Tibial nerve (tissue), 4 donors: ENCODE data around the gene PNPLA4.

Source experiments
- EP300 ChIP-seq, 2 donors: sonication (generic); formaldehyde crosslinking; IDR thresholded peaks; one replicate each; pipeline ENCODE4 v1.6.1; 2017; ENCODE audit warnings: antibody characterized with exemption in 2 of 2, mild to moderate bottlenecking in 1 of 2
- POLR2A ChIP-seq, 2 donors: fragments of 450-650 bp; IDR thresholded peaks; one replicate each; pipeline ENCODE4 v1.6.1; 2017; ENCODE audit warnings: antibody characterized with exemption in 2 of 2, mild to moderate bottlenecking in 2 of 2, moderate library complexity in 2 of 2
- TF ChIP-seq, protein P1 (sequence below), 5 experiments: fragments of 200-600 bp in 3 of 5; fragments of 450-650 bp in 2 of 5; sonication (generic) in 3 of 5; IDR thresholded peaks; one replicate each; pipeline ENCODE4 v1.5.1; 2016 to 2019; ENCODE audit warnings: antibody characterized with exemption in 5 of 5, mild to moderate bottlenecking in 3 of 5, moderate library complexity in 2 of 5

DNA sequence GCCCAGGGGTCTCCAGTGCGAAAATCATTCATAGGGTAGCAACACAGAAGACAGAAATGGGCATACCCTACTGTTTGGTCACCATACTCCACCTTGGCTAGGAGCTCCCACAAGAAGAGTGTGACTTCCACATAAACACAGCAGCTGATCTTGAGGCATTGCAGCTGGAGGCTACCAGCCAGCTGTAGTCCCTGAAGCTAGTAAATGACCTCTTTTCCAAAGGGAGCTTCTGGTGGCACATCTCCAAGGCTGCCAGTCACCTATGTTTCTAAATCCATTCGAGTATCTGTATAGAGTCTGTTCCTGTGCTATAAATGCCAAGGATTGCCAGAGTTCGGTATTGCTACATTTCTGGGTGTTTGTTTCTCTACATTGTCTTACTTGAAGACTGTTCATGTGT lies 21.3 kb upstream of the PNPLA4 start:
- TF ChIP-seq, protein P1, sequence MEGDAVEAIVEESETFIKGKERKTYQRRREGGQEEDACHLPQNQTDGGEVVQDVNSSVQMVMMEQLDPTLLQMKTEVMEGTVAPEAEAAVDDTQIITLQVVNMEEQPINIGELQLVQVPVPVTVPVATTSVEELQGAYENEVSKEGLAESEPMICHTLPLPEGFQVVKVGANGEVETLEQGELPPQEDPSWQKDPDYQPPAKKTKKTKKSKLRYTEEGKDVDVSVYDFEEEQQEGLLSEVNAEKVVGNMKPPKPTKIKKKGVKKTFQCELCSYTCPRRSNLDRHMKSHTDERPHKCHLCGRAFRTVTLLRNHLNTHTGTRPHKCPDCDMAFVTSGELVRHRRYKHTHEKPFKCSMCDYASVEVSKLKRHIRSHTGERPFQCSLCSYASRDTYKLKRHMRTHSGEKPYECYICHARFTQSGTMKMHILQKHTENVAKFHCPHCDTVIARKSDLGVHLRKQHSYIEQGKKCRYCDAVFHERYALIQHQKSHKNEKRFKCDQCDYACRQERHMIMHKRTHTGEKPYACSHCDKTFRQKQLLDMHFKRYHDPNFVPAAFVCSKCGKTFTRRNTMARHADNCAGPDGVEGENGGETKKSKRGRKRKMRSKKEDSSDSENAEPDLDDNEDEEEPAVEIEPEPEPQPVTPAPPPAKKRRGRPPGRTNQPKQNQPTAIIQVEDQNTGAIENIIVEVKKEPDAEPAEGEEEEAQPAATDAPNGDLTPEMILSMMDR (IDR thresholded peaks at IDR 0.05), result no peak
- TF ChIP-seq POLR2A (IDR thresholded peaks at IDR 0.05), result no peak
- TF ChIP-seq EP300 (IDR thresholded peaks at IDR 0.05), result no peak
